ENCODE measurements around the gene DAB2. TPM values are rescaled to one million over a fixed set of nuclear protein-coding genes. Genes with fewer than 3 reads are reported as not detected.

DAB2 gene
- total RNA-seq, 1 experiment from 2014 or later = 2.3 TPM

- no peak for DNase-seq
- no peaks in the 10 kb centered on the region for H3K79me2 ChIP-seq (ENCODE audit: insufficient read depth, low read length)
- H2BK5ac ChIP-seq (ENCODE audit: insufficient read length, low read length) = no peak overlapping the region
- H2BK12ac ChIP-seq (ENCODE audit: insufficient read length, low read depth, low read length) = no peak overlapping the region
- H3K4me2 ChIP-seq (ENCODE audit: insufficient read depth, insufficient read length, low read length) = no peak overlapping the region
- H3K9ac ChIP-seq (ENCODE audit: extremely low read depth, insufficient read length, low read length) = no peak overlapping the region
- H3K56ac ChIP-seq (ENCODE audit: insufficient read length, low read depth, low read length) = no peak overlapping the region
- no peak overlapping the region for H3K4ac ChIP-seq (ENCODE audit: low read depth, low read length)
- H3K27ac ChIP-seq (ENCODE audit: insufficient read length, low read depth, low read length) = no peak overlapping the region
- H4K8ac ChIP-seq (replicated peaks; ENCODE audit: insufficient read length, low read depth, low read length) = no peak overlapping the region
- H2BK120ac ChIP-seq (ENCODE audit: low read depth, low read length, poor library complexity, severe bottlenecking) = no peak overlapping the region
- H3K4me3 Mint-ChIP-seq = no peak overlapping the region
- H4K5ac ChIP-seq (ENCODE audit: insufficient read length, low read depth, low read length) = no peak overlapping the region
- no peak overlapping the region for H3T11ph ChIP-seq (ENCODE audit: low read length)
- no peak overlapping the region for H4K91ac ChIP-seq (ENCODE audit: insufficient read length, low read depth, low read length)
- no peak overlapping the region for H2AK5ac ChIP-seq (ENCODE audit: insufficient read length, low read length)
- no peak overlapping the region for H3K18ac ChIP-seq (ENCODE audit: insufficient read length, low read depth, low read length)
- no peak overlapping the region for H2BK20ac ChIP-seq (ENCODE audit: low read depth, low read length, poor library complexity, severe bottlenecking)
- H3K27me3 ChIP-seq (ENCODE audit: insufficient read depth, low read length) = no peaks in the 10 kb centered on the region; the same call in 1 of the 2 replicates
- H3K27me3 Mint-ChIP-seq (ENCODE audit: low read depth) = peaks cover 38% of the 10 kb centered on the region
- no peak overlapping the region for H2AFZ ChIP-seq (ENCODE audit: low read length)
- H3K9me3 ChIP-seq (ENCODE audit: control insufficient read depth, low read depth, low read length) = no peaks in the 10 kb centered on the region
- no peaks in the 10 kb centered on the region for H3K9me3 Mint-ChIP-seq
- no peak for TF ChIP-seq CTCF (conservative IDR thresholded peaks at IDR 0.05)
- H3K23me2 ChIP-seq (ENCODE audit: insufficient read length, low read depth, low read length, poor library complexity, severe bottlenecking) = no peaks in the 10 kb centered on the region
- H3K36me3 Mint-ChIP-seq (ENCODE audit: insufficient read depth in 1 of 3, low read depth in 3 of 3) = 0 out of 7 replicates have a peak, but pooled peaks cover 0 to 2% (median 0%) of the 10 kb centered on the region in 3 experiments
- H3K4me1 Mint-ChIP-seq = peaks cover 0 to 6% of the 10 kb centered on the region in 2 experiments; a peak in 1 of 4 replicates
- no peak overlapping the region for H3K23ac ChIP-seq (ENCODE audit: insufficient read length, low read depth, low read length)
- no peak overlapping the region; a peak in 1 of 7 replicates for H3K27ac Mint-ChIP-seq
- H3K79me1 ChIP-seq (ENCODE audit: insufficient read depth, low read depth, low read length, poor library complexity, severe bottlenecking) = no peaks in the 10 kb centered on the region
- H2BK15ac ChIP-seq (ENCODE audit: low read depth, low read length) = no peak overlapping the region
- H4K20me1 ChIP-seq (ENCODE audit: control insufficient read depth, insufficient read depth, insufficient read length) = no peaks in the 10 kb centered on the region
- H3K4me1 ChIP-seq (ENCODE audit: insufficient read depth, low read length) = no peaks in the 10 kb centered on the region; the same call in 1 of the 2 replicates
- no CpG with 5 or more reads among the region's 5 CpGs for WGBS (ENCODE audit: extremely low coverage, insufficient read length, low lambda C conversion rate)
- no peak overlapping the region for H3K14ac ChIP-seq (ENCODE audit: insufficient read depth, low read length)
These were observed 36.4 kb upstream of the DAB2 start for GRCh38 chr5:39461007-39461682.

All from H9 (cell line).